Activated CD4-positive, alpha-beta T cell treated with anti-CD3 and anti-CD28 coated beads, Interleukin-10, Interleukin-2, amounts not matched to agents 100 ng/mL and 50 ng/mL, durations not matched to agents 16 hours and 8 hours (primary cell): Measurements from ENCODE around the gene APEX2.
A peak's percentile ranks its signal among the peaks of the same experiment; 100 is the strongest.
"Not testable (repeated sequence)": the region's sequence is repeated elsewhere in the genome, so short reads cannot be mapped to it uniquely, and the experiment has no call there.

Source experiments
- DNase-seq: peaks from one replicate; pipeline ENCODE4 v3.0.0-alpha.2; 2020

Gene APEX2

DNA sequence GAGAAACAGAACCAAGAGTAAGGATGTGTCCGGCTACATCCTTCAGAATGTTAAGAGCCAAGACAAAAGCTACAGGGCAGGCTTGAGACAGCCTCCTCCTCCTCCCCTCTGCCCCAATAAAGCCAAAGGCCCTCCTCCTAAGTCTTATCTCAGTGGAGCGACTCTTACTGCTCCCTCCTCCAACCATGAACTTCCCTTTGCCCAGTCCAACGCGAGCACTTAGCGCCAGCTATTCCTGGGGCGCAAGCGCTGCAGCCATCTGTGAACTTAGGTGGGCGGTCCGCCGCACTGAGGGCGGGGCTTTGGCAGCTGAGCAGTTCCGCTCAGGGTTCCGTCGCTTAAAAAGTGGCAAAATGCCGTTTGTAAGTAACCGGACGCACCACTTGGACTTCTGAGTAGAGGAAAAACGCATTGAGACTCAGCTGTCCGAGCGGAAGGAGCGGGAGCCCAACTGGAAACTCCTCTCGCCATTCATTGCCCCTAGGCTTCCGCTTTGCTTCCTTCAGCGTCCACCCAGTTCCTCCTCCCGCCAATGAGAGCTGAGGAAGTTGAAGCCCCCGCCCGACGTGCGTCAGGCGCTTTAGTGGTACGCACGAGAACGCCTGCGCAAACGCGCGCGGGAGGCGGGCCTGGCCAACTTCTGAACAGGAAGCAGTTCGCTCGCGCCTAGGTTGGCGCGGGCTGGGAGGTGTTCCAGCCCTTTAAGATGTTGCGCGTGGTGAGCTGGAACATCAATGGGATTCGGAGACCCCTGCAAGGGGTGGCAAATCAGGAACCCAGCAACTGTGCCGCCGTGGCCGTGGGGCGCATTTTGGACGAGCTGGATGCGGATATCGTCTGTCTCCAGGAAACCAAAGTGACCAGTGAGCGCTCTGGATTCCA lies at the start of gene APEX2:
Gene APEX2 (plus strand): TSS at position 647 of the 882 bp plus-strand sequence. CDS start 60 bp downstream, at position 707.
- peak; percentile 91 for DNase-seq

GRCh38 chrX:54950730-54951375 lies 49.3 kb upstream of the APEX2 start:
- DNase-seq = no peak

DNA sequence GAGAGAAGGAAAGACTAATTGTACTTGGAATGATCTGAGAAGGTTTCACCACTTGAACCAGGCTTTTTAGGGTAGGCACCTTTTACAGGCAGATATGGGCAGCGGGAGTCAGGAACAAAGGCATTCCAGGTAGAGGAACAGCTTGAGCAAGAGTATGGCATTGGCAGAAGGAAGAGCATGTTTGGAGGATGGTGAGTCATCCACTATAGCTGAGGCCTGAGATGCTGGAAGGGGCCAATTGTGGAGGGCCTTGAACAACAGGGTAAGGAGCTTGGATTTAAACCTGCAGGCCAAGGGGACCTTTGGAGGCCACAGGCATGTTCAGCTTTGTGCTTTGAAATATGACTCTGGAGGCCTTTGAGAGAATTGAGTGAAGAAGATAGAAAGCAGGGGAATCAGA lies 38.4 kb upstream of the APEX2 start:
- DNase-seq = no peak

GRCh38 chrX:54964766-54965497 lies 35.2 kb upstream of the APEX2 start:
- no peak for DNase-seq

DNA sequence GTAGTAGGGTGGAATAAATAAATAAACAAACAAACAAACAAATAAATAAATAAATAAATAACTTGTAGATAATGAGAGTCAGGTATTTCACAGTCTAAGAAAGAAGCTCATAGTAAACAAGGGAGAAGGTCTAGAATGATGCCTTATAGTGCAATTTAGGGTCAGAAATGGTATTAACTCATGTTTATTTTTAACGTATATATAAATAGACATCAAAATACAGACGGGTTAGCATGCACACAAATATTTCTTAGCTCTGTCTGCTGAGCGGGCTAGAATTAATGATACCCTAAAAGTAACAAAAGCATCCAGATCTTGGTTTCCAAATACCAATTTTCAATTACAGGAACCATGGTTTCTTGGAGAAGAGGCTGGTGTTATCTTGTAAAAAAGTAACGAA lies 22.8 kb upstream of the APEX2 start:
- no peak for DNase-seq

DNA sequence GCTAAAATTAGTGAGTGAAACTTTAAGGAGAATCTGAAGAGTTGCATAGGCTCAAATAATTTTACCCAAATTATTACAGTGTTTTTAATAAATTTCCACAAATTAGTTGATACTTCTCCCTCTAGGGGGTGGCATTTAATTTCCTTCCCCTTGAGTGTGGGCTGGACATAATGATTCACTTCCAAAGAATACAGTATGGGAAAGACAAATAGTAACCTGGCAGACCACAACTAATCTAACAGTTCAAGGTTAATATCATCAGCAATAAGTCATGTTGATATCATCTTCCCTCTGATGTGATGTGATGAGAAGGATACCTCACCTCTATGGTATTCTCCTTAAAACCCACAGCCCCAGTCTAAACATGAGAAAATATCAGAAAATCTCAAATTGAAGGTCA lies 21.7 kb upstream of the APEX2 start:
- DNase-seq = no peak

DNA sequence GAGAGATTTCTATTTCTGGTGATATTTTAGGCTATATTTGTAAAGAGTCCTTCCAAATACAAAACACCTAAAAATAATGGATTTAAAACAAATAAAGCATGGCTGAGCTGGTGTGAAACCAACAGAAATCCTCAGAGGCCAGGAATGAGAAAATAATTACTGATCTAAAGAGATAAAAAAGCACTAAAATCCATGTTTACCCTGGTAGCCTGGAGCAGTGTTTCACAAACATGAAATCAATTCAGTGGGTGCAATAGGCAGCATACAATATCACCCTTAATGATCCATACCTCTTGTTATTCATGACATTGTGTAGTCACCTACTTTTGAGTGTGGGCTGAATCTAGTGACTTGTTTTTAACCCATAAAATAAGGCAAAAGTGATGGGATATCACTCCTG lies 20.7 kb upstream of the APEX2 start:
- DNase-seq = no peak

DNA sequence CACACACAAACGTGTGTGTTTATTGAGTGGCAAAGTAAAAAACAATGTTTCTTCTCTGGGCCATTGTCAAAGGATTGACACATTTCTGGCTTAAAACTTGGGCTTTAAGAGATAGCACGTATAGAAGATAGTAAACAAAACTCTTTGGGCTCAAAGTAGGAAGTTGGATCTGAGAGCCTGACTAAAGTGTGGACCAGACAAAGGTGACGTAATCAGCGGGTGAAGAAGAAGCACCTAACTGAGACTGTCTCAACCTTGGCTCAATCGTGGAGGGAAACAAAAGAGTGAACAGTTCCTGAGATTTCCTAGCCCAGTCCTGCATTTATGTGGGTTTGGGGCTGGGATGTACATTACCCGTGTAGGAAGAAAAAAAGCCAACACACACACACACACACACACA lies 19.8 kb upstream of the APEX2 start:
- no peak for DNase-seq

GRCh38 chrX:54983306-54983705 lies 16.9 kb upstream of the APEX2 start:
- not testable (repeated sequence) for DNase-seq

GRCh38 chrX:54991706-54992105 lies 8.5 kb upstream of the APEX2 start:
- DNase-seq = no peak

DNA sequence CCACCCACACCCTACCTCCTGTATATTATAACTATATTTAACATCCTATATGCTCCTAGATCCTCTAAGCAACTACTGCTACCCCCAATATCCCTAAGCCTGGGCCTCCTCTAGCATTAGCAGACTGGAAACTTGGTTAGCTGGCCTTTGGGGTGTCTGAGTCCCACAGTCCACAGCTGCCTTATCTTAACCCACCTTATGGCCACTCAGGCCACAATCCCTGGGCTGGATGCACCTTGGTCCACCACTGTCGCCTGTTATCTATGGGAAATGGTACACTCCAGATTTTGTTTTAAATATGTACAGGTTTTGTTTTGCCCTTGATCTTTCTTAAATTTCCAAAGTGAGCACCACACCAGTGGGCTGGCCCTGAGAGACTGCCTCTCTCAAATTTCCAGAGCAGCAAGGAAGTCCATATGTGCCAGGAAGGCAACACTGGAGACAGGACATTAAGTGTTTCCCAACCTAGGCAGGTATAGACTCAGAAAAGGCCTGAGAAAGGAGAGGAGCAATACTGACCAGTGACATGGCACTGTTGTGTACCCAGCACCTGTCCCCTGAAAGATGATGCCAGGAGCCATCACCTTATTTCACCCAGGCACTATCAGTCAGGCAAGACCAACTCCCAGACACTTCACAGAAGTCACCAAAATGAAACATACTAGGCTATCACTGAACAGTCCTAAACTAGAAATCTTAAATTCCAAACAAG lies 7.1 kb upstream of the APEX2 start:
- no peak for DNase-seq

DNA sequence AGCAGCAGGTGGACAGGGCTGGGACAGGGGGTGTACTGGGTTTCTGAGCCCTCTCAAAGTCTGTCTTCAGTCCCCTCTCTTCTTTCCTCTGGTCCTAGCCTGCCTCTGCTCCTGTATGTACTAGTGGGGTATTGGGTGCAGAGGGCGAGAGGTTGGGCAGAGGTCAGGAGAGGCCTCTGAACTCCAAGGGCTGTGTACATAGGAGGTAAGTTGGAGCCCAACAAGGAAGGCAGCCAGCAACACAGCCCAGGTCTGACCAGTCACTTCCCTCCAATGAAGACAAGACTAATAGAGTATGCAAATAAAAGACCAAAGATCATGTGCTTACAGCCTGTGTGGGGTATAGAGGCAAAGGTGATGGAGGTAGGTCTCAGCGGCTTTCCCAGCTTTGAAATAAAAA lies 6.1 kb upstream of the APEX2 start, which contains the start of gene PFKFB1:
Gene PFKFB1 (minus strand): TSS at position 90 of the 400 bp plus-strand sequence. CDS start 181 bp downstream, outside the sequence.
- DNase-seq = no peak

- DNase-seq = no peak
Measured at GRCh38 chrX:54994668-54995351, 5.4 kb upstream of the APEX2 start.

GRCh38 chrX:54995621-54996020 lies 4.5 kb upstream of the APEX2 start:
- no peak for DNase-seq

DNA sequence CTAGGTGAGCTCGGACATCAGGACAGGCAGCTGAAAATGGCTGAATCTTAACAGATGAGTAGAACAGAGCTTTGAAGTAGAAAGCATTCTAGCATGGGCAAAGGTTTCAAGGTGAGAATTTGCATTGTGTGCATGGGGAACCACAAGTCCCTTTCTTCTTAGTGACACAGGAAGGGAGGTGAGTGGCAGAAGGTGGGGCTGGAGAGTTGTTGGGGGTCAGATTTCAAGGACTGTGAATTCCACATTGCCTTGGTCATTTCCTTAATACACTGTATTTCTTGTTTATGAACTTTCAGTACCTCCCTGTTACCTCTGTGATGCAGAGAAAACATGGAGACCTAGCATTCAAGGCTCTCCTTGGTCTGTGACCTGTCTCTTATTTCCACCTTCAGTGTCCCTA lies 4.1 kb downstream of the APEX2 start:
- no peak for DNase-seq

DNA sequence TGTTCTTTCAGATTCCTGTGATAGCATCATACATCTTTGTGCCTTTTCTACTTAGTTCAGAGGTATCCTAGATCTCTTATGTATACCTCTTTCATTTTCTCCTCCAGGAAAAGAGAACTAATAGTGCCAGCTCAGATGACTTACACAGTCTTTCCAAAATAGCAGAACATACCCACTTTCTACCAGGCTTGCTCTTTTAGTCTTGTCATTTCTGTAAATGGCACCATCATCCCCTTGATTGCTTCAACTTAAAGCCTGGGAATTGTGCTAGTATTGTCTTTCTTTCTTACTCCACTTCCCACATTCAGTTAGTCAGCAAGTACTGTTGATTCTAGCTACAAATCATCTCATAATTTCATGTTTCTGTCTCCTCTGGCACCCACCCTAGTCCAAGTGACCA lies 5.1 kb downstream of the APEX2 start:
- DNase-seq = no peak

- no peak for DNase-seq
Measured at GRCh38 chrX:55006827-55007621, 6.9 kb downstream of the APEX2 start.

GRCh38 chrX:55007656-55008055 lies 7.5 kb downstream of the APEX2 start:
- DNase-seq = no peak

DNA sequence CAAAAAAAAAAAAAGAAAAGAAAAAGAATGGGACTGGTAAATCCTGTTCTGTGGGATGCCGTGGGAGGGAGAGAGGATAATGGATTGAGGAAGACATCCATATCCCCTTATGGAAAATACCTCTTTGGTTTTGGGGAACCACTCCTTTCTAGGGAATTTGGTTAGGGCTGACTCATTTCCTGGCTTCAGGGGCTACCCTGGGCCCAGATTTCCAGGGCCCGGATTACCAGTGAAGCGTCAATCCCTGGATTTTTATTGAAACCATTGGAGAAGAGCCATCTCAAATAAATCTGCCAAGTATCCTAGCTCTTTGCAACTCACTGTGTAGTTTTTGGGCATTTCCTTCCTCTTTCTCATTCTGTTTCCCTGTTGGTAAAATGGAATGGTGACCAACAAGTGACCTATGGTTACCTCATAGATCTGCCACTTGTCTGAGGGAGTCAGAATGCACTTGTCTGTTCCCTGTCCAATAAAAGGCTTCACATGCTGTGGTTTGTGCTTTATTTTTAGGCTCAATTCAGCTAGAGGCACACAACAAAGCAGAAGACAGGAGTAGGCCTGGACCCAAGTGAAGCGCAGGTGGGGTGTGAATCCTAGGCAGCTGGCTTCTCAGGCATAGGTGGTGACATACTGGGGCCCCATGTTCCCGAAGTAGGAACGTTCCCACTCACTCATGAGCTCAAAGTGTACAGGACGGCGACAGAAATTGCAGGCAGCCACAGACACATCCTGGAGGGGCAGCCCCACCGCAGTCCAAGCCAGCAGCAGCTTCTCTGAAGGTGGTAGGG lies 8.6 kb downstream of the APEX2 start:
- no peak for DNase-seq

GRCh38 chrX:55011294-55011693 lies 11.1 kb downstream of the APEX2 start:
- DNase-seq = no peak

DNA sequence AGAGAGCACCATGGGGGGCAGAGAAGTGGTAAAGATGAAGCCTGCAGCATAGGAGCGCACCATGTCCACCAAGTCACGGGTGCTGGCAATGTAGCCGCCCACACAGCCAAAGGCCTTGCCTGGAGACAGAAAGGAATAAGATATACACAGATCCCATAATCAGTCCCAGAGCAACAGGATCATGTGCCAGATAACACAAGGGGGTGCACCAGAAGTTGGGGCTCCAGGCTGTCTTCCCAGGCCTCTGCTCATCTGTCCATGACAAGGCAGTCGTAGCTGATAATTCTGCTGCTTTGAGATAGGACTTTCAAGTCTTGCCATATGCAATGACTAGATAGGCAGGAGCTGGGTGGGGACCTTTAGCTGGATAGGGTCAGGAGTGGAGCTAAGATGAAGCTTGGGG lies 14.7 kb downstream of the APEX2 start:
- no peak for DNase-seq
